T-helper 2 cell (primary cell): ENCODE results near the gene UBR2.
"Not testable (repeated sequence)": the region's sequence is repeated elsewhere in the genome, so short reads cannot be mapped to it uniquely, and the experiment has no call there.

Experiments used
- DNase-seq, 5 experiments: peaks; one replicate each; pipeline versions ENCODE4 v3.0.0 to v3.0.0-alpha.2; 2012 to 2022

Gene UBR2

DNA sequence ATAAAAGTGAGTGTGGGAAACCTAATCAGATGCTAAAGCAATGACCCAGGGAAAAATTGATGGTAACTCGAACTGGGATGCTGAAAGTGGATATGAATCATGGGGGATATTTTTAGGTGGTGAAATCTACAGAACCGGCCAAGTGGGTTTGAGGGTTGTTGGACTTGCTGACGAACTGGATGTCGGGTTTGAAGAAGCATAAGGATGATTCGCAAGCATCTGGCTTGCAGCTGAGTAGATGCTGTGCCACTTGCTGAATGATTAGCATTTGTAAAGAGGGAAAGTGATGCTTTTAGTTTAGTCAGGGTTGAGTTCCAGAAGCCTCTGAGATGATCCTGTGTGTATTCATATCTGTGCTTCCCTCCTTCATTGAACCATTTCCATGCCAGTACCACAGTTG lies 54.9 kb downstream of the UBR2 start:
- no peak for DNase-seq

- DNase-seq, result peak in 1 of 5 experiments; percentile 60
These were observed 56.1 kb downstream of the UBR2 start for GRCh38 chr6:42619963-42620362.

GRCh38 chr6:42624601-42625000 lies 60.8 kb downstream of the UBR2 start:
- no peak for DNase-seq

- no peak for DNase-seq
These were observed 63.2 kb downstream of the UBR2 start for GRCh38 chr6:42627044-42627443.

DNA sequence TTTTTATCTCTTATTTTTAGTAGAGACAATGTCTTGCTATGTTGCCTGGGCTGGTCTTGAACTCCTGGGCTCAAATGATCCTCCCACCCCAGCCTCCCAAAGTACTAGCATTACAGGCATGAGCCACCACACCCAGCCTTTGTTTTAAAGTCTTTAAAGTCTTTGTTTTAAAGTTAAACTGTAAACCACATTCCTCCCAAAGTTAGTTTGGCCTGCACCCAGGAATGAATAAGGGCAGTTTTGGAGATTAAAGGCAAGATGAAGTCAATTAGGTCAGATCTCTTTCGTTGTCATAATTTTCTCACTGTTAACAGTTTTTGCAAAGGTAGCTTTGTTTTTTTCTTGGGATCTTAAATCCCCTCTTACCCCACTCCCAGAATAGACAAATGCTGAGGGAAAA lies 63.8 kb downstream of the UBR2 start:
- no peak for DNase-seq

DNA sequence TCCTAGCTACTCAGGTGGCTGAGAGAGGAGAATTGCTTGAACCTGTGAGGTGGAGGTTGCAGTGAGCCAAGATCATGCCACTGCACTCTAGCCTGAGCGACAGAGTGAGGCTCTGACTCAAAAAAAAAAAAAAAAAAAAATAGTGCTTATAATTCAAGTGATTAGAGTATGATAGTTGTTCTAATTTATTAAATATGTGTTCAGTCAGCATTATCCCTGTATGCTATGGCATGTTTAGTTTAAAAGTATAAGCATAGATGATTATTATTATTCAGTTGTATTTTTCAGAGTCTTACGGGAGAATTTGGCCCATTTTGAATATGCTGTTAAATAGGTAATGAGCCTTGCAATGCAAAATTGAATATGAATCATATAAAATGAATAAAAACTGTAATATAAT lies 64.8 kb downstream of the UBR2 start:
- no peak for DNase-seq

GRCh38 chr6:42629845-42630244 lies 66.0 kb downstream of the UBR2 start:
- peak in 1 of 5 experiments; percentile 71 for DNase-seq

DNA sequence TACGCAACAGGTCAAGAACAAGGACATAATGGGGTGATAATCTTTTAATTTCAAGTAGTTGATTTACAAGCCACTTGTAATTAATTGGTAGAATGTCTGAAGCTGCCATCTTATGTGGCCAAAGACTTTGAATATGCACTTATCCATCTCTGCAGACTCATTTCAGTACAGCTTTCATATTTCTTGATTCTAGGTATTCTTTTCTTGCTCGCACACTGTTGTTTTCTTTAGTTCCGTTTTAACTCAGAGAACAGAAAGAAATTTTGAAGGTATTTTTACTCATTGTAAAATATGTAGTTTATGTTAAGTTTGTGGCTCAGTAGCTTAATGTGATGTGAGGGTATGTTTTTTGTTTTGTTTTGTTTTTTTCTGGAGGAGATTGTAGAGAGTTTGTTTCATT lies 73.9 kb downstream of the UBR2 start:
- DNase-seq, result peak in 1 of 5 experiments; percentile 83

GRCh38 chr6:42642794-42643193 lies 79.0 kb downstream of the UBR2 start:
- no peak for DNase-seq

DNA sequence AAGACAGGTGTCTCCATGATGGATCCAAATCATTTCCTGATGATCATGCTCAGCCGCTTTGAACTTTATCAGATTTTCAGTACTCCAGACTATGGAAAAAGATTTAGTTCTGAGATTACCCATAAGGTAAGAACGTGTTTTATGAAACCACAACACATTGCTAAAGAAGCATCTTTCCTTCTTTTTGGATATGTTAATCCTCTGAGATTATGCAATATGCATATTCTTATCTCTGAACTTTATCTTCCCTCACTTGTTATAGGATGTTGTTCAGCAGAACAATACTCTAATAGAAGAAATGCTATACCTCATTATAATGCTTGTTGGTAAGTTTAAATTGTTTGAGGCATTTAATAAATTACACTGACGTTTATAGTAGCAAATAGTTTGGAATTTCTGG lies 80.4 kb downstream of the UBR2 start:
- DNase-seq, result no peak

DNA sequence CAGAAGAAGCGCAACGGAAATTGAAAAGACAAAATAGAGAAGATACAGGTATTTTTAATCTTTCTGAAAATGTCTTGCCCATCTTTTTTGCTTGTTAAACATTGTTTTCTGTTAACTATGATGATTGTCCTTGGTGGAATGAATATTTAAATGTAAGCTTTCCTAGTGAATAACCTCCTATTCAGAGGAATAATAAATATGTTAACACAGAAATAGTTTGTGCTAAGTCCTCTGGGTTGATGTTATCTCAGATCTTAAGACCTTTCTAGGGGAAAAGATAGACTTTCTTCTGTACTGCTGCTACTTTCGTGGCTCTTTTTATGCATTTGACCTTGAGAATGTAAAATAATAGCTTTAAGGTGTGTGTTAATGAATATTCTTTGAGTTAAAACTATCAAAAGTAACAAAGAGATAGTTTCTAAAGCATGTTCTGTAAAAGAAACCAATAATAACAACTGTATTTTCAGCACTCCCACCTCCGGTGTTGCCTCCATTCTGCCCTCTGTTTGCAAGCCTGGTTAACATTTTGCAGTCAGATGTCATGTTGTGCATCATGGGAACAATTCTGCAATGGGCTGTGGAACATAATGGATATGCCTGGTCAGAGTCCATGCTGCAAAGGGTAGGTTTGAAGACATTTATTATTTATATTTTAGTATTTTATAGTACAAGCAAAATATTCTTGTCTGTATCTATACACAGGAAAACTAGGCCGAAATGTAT lies 88.4 kb downstream of the UBR2 start:
- DNase-seq, result no peak

GRCh38 chr6:42653851-42654250 lies 90.0 kb downstream of the UBR2 start:
- no peak for DNase-seq

DNA sequence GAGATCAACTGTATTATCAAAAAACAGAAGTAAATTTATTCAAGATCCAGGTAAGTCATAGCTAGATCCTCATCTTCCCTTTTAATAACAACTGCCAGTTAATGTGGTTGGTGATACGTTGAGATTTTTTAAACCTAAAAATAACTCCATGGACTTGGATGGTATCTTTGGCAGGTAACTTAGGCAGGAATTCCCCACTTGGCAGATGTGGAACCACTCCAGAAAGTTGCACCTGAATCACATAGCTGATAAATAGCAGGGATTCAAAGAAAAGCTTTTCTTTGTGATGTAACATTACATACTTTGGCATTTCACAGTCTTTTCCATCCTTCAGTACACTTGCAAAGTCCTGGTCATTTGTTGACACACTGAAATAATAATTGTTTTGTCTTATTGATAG lies 96.0 kb downstream of the UBR2 start:
- DNase-seq, result no peak

DNA sequence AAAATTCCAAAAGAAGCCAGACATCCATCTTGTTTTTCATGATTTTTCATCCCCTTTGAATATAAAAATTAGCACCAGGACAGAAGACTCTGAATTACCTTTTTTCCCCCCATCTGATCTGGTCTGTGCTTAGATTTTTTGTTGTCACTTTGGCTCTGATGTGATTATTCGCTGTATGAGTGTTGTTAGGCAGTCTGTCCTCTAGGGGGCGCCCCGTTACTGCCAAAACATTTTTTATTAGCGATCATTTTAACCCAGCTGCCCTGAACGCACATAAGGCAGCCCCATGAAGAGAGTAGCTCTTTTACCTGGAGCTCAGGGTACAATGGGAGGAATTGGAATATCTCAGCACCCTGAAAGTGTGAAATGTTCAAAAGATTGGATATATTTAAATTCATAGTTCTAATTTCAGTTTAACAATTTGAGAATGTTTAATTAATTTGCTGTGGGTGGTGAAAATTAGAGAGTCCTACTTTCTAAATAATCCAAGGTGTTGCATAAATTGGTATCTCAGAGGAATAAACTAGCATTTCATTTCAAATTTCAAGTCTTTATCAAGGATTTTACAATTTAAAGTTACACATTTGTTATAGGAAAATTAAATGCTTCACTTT lies 97.8 kb downstream of the UBR2 start:
- peak; percentile 62 to 77 (median 75) for DNase-seq

DNA sequence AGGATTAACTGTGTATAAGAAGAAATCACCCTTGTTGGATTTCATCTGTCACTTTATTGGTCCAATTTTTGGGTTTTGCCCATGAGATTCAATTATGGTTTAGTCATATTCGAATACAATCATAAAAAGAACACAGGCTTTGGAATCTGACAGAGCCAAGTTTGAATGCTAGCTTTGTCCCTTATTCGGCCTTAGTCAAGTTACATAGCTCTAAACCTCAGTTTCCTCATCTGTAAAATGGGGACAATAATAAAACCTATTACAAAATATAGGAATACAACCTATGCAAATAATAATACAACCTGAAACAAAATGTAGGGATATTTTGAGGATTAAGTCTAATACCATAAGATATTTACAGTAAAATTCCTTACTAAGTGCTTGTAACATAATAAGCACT lies 100.9 kb downstream of the UBR2 start:
- no peak for DNase-seq

- DNase-seq, result not testable (repeated sequence)
These were observed 110.5 kb downstream of the UBR2 start for GRCh38 chr6:42674368-42674767.

GRCh38 chr6:42674780-42675179 lies 111.0 kb downstream of the UBR2 start:
- DNase-seq, result no peak

DNA sequence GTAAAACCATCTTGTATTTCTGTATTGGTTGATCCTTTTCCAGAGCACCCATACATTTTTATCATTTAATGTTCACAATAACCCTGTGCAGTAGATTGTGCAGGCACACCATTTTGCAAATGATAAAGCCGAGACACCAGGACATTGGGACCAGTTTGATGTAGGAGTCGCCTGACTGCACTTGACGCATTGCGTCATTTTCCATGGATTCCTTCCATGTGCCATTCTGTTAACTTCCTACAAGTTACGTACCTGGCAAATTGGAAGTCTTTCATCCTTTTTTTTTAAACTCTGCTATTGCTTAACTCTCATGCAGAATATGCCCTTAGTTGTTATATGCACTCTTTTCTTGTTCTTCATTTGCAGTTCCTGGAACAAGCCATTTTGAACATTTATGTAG lies 115.5 kb downstream of the UBR2 start:
- no peak for DNase-seq

DNA sequence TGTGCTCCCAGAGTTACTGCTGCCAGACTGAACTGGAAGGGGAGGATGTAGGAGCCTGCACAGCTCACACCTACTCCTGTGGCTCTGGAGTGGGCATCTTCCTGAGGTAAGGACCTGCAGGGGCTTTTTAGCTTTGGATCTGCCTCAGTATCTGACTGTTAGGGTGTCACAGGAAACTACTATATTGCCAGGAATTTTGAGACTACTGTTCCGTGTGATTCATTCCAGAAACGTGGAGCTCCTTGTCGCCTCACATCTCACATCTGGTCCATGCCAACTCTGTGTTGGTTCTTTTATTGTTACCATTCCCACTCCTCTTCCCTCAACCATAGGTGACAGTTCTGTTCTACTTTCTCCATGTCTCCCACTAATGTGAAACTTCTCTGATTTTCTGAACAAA lies 124.5 kb downstream of the UBR2 start:
- no peak for DNase-seq

GRCh38 chr6:42689371-42689770 lies 125.5 kb downstream of the UBR2 start:
- no peak for DNase-seq

DNA sequence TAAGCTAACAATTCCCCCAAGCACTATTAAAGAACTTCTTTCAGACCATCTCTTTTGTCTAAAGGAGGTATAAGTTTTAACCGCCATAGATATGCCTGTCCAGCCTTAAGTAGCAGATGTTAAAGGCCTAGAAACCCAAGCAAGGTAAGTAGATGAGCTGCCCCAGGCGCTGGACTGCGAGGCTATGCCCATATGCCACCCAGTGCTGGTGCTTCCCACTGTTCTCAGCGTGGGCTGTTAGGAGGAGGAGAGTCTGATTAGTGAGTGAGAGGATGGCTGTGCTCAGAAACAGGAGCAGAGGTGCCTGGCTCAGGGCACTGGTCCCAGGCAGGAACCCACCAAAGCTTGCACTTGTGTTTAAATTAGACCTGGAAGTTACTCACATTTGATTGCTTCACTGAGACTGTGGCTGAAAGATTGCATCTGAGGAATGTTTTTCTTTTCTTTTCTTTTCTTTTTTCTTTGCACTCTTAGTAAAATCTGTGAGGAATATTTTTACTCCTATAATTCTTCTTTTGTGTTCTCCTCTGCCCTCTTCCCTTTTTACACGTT lies 126.4 kb downstream of the UBR2 start:
- DNase-seq, result no peak

- no peak for DNase-seq
These were observed 127.0 kb downstream of the UBR2 start for GRCh38 chr6:42690872-42691271.

GRCh38 chr6:42692137-42692911 lies 128.5 kb downstream of the UBR2 start:
- DNase-seq, result no peak
